DMS 273 (cell line): ENCODE data around the gene CTCF.
"Not testable (repeated sequence)": the region's sequence is repeated elsewhere in the genome, so short reads cannot be mapped to it uniquely, and the experiment has no call there.

Experiments used
- DNase-seq: peaks from one replicate; lab custom pipeline; 2025; ENCODE audit not compliant: unreplicated experiment; lab: John Stamatoyannopoulos, UW

Gene CTCF

DNA sequence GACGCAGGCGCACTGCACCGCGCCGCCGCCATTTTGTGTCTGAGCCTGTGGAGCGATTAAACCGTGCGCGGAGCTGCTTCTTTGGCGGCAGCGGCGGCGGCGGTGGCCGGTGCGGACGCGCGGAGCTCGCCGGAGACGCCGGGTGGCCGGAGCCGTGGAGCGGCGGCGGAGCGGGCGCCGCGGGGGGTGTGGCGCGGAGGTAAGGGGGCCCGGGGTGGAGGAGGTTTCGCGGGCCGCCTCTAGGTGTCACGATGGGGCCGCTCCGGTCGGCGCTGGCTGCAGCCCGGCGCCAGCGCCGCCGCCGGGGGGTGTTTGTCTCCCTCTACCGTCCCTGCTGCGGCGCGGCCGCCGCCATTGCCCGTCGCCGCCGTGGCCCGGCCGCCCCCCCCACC, at the start of gene CTCF:
TSS of gene CTCF (plus strand) at position 1 of the 392 bp plus-strand sequence. CDS start 48,307 bp downstream, outside the sequence.
- peak; percentile 95 for DNase-seq

- not testable (repeated sequence) for DNase-seq
Measured at GRCh38 chr16:67513892-67514291, 48.4 kb upstream of the CTCF start.

- DNase-seq, result peak; percentile 93
Measured at GRCh38 chr16:67514382-67514828, 47.9 kb upstream of the CTCF start.

- no peak for DNase-seq
Measured at GRCh38 chr16:67516296-67517154, 45.8 kb upstream of the CTCF start.

DNA sequence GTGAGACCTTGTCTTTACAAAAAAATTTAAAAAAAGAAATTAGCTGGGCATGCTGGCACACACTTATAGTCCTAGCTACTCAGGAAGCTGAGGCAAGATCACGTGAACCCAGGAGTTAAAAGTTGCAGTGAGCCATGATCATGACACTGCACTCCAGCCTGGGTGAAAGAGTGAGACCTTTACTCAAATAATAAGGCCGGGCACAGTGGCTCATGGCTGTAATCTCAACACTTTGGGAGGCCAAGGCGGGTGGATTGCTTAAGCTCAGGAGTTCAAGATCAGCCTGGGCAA, 45.2 kb upstream of the CTCF start:
- no peak for DNase-seq

DNA sequence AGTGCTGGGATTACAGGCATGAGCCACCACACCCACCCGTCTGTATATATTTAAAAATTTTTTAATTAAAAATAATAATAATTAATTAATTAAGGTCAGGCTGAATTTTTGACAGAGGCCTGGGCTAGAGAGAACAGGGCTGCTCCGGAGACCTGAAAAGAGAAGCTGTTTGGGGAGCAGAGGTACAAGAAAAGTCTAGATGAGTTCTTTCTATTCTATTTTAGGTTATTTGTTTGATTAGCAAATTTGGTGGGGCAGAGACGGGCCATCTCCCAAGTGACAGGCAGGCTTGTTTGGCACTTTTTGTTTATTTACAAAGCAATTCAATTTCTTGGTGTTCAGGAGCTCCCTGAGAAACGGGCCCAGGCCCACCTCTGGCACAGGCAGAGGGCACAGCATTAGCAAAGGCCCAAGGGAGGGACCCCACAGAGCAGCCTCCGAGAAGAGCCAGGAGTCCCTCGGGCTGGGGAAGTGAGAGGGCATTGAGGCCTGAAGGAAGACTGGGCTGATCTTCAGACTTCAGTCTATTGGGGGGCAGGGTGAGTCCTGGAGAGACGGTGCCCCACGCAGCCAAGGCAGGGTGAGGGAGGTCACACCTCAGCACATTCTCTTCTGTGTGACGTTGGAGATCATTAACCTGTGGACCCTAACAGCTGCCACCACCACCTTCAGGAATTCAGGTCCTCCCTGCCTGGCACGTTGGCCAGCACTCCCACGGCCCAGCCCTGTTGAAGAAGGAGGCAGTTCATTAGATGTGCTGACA, 44.5 kb upstream of the CTCF start:
- no peak for DNase-seq

DNA sequence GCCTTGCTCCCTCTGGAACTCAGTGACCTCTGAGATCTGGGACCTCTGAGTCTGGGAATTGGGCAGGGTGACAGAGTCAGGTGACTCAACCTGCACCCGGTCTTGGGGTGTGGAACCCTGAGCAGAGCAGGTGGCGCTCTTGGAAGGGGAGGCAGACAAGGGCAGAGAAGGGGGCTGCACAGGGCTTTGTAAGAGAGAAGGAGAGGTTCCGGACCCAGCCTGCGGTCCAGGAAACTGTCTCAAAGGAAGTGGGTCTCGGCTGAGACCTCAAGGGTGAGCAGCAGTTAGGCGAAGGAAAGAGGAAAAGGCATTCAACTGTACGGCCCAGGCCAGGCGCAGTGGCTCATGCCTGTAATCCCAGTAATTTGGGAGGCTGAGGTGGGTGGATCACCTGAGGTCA, 43.6 kb upstream of the CTCF start:
- no peak for DNase-seq

DNA sequence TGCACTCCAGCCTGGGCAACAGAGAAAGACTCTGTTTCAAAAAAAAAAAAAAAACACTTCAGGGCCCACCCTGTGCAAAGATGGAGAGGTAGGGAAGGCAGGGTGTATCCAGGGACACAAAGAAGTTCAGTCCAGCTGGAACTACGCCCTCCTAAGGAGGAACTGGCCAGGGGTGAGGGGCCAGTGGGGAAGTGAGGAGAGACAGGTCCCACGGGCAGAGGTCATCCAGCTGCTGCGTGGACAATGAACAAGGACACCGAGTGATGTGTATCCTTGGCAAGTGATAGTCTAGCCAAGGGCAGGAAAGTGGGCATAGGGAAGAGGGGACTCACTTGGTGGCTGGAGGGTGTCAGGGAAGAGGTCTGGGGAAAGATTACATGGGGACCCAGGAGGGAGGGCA, 43.1 kb upstream of the CTCF start:
- DNase-seq, result no peak

DNA sequence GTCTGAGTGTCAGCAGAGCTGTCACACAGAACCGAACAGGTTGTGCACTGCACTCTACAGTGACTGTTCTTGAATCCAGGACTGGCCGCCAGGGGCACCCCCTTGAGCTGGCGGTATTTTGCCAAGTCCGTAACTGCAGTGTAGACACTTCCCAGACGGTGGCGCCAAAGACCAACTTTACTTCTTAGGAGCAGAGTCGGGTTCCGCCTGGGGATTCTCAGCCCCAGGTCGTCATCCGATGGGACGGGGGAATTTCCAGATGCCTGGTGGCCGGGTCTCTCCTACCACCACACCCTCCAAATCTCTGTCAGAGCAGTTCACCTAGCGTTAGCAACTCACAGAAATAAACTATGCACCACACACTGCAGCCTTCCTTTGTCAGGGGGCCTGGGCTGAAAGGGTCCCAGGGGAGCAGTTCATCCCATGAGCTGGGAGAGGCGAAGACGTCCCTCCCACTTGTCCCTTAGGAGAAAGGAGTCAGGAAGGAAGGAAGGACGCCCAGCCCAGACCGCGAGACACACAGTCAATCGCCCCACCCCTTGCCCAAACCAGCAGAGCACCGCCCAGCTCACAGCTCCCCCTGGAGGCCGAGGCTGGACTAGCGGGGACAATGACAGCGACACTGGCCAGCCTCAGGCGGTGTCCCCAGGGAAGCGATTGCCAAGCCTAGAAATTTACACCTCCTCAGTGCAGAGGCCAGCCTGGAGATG, 41.1 kb upstream of the CTCF start:
- DNase-seq, result peak; percentile 99

- no peak for DNase-seq
Measured at GRCh38 chr16:67525176-67525860, 37.0 kb upstream of the CTCF start.

GRCh38 chr16:67526149-67526791, 36.1 kb upstream of the CTCF start:
- no peak for DNase-seq

DNA sequence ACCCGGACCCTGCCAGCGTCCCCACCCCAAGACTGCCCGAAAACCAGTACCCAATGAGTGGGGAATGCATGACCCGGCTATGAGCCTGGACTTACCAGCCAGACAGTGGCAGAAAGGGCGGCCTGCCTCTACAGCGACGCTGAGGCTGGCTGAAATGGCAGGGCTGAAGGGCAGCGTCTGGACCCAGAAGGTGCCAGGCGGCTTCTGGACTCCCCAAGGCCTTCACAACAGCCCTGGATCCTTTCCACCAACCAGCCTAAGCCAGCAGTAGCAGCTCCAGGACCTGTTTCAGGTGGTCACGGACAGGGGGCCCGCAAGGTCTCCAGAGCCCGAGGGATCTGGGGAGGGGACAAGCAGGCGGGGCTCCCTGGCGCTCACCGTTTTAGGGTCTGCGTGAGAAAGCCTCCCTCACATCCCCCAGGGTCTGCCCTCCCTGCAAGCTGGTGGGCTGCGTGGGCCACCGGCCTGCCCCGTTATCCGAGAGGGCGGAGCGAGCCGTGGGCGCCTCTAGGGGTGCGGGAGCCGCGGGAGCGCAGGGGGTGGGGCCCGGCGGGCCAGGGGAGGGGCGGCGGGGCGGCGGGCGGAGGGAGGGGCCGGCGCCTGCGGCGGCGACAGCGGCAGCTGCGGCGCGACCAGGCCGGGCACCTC, 34.0 kb upstream of the CTCF start, which contains the start of gene RIPOR1:
TSS of gene RIPOR1 (plus strand) at position 608 of the 648 bp plus-strand sequence. CDS start 9,618 bp downstream, outside the sequence.
- peak; percentile 73 for DNase-seq

DNA sequence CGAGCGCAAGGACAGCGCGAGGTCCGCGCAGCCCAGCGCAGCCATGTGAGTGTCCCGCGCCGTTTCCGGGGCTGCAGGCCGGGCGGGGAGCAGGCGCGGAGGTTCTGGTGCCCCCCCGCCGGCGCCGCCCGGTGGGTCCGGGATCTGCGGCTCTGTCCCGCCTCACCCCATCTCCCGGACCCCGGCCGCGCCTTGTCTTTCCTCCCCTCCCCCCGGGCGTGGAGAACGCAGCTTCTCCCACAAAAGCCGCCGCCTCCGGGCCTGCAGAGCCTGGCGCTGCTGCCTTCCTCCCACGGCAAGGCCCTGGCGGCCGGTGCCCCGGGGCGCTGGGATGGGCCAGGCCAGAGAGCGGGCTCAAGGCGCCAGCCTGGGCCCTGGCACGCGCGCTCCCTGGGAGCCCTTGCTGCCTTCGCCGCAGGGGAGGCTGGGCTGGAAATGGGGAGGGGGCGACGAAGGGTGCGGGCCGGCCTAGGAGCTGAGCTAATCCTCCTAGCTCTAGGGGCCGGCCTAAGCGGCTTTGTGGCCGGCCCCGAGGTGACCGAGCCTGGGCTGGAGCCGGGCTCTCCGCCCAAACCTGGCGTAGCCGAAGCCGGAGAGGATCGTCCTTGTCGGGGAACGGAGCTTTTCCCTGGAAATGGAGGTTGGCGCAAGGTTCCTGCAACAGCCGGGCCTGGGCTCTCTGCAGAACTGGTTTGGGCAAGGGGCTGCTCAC, 33.3 kb upstream of the CTCF start:
- DNase-seq, result peak; percentile 73

DNA sequence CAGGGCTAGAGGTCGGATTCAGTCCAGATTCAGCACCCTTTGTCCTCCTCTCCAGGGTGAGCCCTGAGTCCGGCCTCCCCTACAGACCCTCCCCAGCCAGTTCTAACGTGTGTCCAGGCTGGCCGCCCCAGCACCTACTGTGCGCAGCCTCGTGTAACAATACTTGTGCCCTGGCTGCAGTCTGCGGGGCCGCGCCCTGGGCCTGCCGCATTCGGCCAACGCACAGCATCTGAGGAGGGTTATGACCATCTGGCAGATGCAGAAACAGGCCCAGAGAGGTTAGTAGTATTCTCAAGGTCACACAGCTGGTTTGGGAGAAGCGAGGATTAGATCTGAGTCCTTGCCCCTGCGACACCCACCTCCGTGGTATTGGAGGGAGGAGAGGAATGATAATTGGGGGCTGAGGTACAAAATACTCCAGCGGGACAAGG, 32.7 kb upstream of the CTCF start:
- peak; percentile 60 for DNase-seq

- peak; percentile 68 for DNase-seq
Measured at GRCh38 chr16:67530013-67530939, 32.0 kb upstream of the CTCF start.

DNA sequence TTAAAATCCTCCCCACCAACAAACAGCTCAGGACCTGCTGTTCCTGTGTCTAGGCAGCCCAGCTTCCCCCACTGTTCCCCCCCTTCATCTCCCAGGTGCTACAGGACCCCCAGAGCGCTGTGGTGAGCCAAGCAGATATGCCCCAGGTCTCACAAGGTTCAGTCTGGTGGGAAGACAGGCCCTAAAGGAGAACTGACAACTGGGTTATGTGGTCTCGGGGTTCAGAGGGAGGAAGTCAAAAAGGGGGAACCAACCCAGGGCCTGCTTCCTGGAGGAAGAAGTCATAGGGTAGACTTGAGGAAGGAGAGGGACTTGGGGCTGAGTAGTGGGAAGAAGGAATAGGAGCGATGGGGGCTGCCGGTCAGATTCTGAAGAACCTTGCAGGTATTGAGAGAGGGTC, 31.1 kb upstream of the CTCF start:
- DNase-seq, result no peak

DNA sequence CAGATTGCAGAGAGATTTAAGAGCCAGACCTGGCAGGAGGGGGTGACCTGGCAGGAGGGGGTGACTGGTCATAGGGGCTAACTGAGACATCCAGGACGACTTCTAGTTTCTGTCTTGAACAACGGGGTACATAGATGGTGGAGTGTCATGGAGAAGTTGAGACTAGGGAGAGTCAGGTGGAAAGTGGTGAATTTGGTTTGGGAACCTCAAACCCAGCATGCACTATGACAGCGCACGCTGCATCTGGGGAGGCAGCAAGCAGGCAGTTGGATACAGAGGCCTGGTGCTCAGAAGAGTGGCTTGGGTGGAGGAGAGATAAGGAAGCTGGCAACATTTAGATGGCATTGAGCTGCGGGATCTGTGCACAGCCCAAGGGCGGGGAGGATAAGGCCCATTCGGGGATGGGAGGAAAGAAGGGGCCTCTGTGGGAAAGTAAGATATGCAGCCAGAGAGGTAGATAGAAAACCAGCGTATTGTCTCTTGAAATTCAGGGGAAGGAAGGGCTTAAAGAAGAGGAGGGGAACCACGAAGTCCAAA, 29.2 kb upstream of the CTCF start:
- DNase-seq, result no peak

GRCh38 chr16:67533987-67534386, 28.3 kb upstream of the CTCF start:
- DNase-seq, result not testable (repeated sequence)
